GM21717 (cell line): ENCODE measurements around the gene TMA7.

Experiments
- ATAC-seq: cut with Tn5 transposase; IDR thresholded peaks from one replicate; pipeline ENCODE4 v1.9.1; 2021; ENCODE audit warnings: mild to moderate bottlenecking, moderate library complexity; ENCODE audit not compliant: unreplicated experiment

Gene TMA7

DNA sequence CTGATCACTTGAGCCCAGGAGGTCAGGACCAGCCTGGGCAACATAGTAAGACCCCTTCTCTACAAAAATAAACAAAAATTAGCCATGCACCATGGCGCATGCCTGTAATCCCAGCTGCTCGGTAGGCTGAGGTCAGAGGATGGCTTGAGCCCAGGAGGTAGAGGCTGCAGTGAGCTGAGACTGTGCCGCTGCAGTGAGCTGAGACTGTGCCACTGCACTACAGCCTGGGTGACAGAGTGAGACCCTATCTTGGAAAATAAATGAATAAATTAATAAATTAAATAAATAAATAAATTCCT, 53.1 kb downstream of the TMA7 start:
- no peak for ATAC-seq
